GM21390 (cell line): Measurements from ENCODE around the gene PTPN18.
A peak's percentile ranks its signal among the peaks of the same experiment; 100 is the strongest.
"Not testable (repeated sequence)": the region's sequence is repeated elsewhere in the genome, so short reads cannot be mapped to it uniquely, and the experiment has no call there.

Source experiments
- ATAC-seq: cut with Tn5 transposase; IDR thresholded peaks from one replicate; pipeline ENCODE4 v1.9.1; 2021; ENCODE audit not compliant: unreplicated experiment

The PTPN18 gene

GRCh38 chr2:130380096-130380934 lies 24.5 kb downstream of the PTPN18 start:
- ATAC-seq = no peak

GRCh38 chr2:130381145-130381544 lies 25.3 kb downstream of the PTPN18 start:
- no peak for ATAC-seq

GRCh38 chr2:130381619-130382018 lies 25.8 kb downstream of the PTPN18 start:
- no peak for ATAC-seq

GRCh38 chr2:130382313-130382917 lies 26.6 kb downstream of the PTPN18 start:
- no peak for ATAC-seq

- ATAC-seq = peak; percentile 47
These were observed 29.9 kb downstream of the PTPN18 start for GRCh38 chr2:130385709-130386108.

GRCh38 chr2:130387071-130387400 lies 31.2 kb downstream of the PTPN18 start:
- ATAC-seq = no peak

GRCh38 chr2:130387804-130388203 lies 31.9 kb downstream of the PTPN18 start:
- no peak for ATAC-seq

- ATAC-seq = no peak
These were observed 32.5 kb downstream of the PTPN18 start for GRCh38 chr2:130388221-130388907.

GRCh38 chr2:130389358-130389757 lies 33.5 kb downstream of the PTPN18 start:
- ATAC-seq = no peak

GRCh38 chr2:130389783-130390182 lies 33.9 kb downstream of the PTPN18 start:
- no peak for ATAC-seq

GRCh38 chr2:130390460-130391057 lies 34.7 kb downstream of the PTPN18 start:
- no peak for ATAC-seq

GRCh38 chr2:130391058-130391871 lies 35.4 kb downstream of the PTPN18 start:
- ATAC-seq = peak; percentile 85

- no peak for ATAC-seq
These were observed 36.2 kb downstream of the PTPN18 start for GRCh38 chr2:130391872-130392670.

- no peak for ATAC-seq
These were observed 37.6 kb downstream of the PTPN18 start for GRCh38 chr2:130393318-130393910.

- not testable (repeated sequence) for ATAC-seq
These were observed 50.4 kb downstream of the PTPN18 start for GRCh38 chr2:130406280-130406679.

GRCh38 chr2:130416693-130417092 lies 60.8 kb downstream of the PTPN18 start:
- ATAC-seq = not testable (repeated sequence)

GRCh38 chr2:130418845-130419244 lies 63.0 kb downstream of the PTPN18 start:
- not testable (repeated sequence) for ATAC-seq
